Keratinocyte (primary cell): ENCODE measurements around the gene TAS1R2.

Experiments
- EZH2 ChIP-seq: IDR thresholded peaks from one replicate; pipeline ENCODE4 v1.6.1; 2012; ENCODE audit warnings: inconsistent platforms, mild to moderate bottlenecking, low read length, moderate library complexity
- TF ChIP-seq, protein P1 (sequence below), 3 experiments: IDR thresholded peaks in 1 of 3; conservative IDR thresholded peaks in 1 of 3; optimal IDR thresholded peaks in 1 of 3; 2 replicates in 2 of 3; 3 replicates in 1 of 3; pipeline versions ENCODE3 to v1.5.1; 2011; ENCODE audit warnings: low read length in 3 of 3, mild to moderate bottlenecking in 3 of 3, moderate library complexity in 2 of 3, control low read depth in 1 of 3, inconsistent platforms in 1 of 3; ENCODE audit not compliant: insufficient read depth in 2 of 3; ENCODE audit errors: extremely low read depth in 1 of 3

DNA sequence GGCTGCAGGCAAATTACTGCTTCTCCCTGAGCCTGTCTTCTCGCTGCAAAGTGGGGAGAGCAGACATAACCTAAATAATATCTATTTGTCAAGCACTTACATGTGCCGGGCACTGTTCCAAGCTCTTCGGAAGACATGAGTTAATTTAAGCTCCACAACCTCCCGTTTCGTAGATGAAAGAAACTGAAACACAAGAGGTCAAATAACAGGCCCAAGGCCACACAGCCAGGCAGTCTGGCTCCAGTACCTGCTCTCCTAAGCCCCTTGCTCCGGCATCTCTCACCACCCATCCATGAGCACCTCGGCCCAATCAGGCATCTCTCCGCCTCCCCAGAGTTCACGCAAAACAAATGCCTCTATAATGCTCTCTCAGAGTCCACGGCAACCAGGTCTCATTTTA, 65.4 kb downstream of the TAS1R2 start:
- TF ChIP-seq, protein P1, sequence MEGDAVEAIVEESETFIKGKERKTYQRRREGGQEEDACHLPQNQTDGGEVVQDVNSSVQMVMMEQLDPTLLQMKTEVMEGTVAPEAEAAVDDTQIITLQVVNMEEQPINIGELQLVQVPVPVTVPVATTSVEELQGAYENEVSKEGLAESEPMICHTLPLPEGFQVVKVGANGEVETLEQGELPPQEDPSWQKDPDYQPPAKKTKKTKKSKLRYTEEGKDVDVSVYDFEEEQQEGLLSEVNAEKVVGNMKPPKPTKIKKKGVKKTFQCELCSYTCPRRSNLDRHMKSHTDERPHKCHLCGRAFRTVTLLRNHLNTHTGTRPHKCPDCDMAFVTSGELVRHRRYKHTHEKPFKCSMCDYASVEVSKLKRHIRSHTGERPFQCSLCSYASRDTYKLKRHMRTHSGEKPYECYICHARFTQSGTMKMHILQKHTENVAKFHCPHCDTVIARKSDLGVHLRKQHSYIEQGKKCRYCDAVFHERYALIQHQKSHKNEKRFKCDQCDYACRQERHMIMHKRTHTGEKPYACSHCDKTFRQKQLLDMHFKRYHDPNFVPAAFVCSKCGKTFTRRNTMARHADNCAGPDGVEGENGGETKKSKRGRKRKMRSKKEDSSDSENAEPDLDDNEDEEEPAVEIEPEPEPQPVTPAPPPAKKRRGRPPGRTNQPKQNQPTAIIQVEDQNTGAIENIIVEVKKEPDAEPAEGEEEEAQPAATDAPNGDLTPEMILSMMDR (optimal IDR thresholded peaks at IDR 0.05 in 1 of 3, IDR thresholded peaks at IDR 0.05 in 1 of 3, conservative IDR thresholded peaks at IDR 0.05 in 1 of 3; ENCODE audit: extremely low read depth in 1 of 3, insufficient read depth in 2 of 3, low read length in 3 of 3): no peak
- TF ChIP-seq EZH2: no peak
